IMR-90 (cell line): Measurements from ENCODE around the gene PI4KA. TPM values are rescaled to one million over a fixed set of nuclear protein-coding genes. Genes with fewer than 3 reads are reported as not detected.

Source experiments
- ATAC-seq: fragments of 200-7000 bp; cut with Tn5 transposase; 2 replicates; pipeline ENCODE4 v1.9.1; 2020; ENCODE audit warnings: low read depth, mild to moderate bottlenecking, moderate library complexity
- BruUV-seq: library from RNA; stranded (reverse); fragments of 400-500 nt; replicated peaks from 2 replicates; lab custom pipeline; 2021; lab: Mats Ljungman, UMichigan
- CTCF ChIA-PET: fragments of 300-600 bp; formaldehyde crosslinking; extraction: SDS; loops from one replicate; lab custom pipeline; 2021; ENCODE audit warnings: antibody characterized with exemption; lab: Yijun Ruan, JAX
- POLR2A ChIA-PET: fragments of 300-600 bp; sonication (Branson Sonifier 250); formaldehyde crosslinking; loops from one replicate; lab custom pipeline; 2022; ENCODE audit warnings: antibody characterized with exemption; ENCODE audit not compliant: unreplicated experiment; lab: Charles Lee
- DNase-seq: peaks from one replicate; pipeline ENCODE4 v3.0.0; 2013
- H2AFZ ChIP-seq: replicated peaks from 2 replicates; pipeline ENCODE3; 2013; ENCODE audit warnings: low read length, mild to moderate bottlenecking; ENCODE audit not compliant: poor library complexity
- H2AK5ac ChIP-seq: 2 replicates; pipeline ENCODE4 v1.6.1; 2013; ENCODE audit warnings: low read depth, low read length, inconsistent platforms
- H2AK9ac ChIP-seq: replicated peaks from 2 replicates; pipeline ENCODE3; 2013; ENCODE audit warnings: mild to moderate bottlenecking, low read depth, low read length, moderate library complexity; ENCODE audit not compliant: poor library complexity
- H2BK120ac ChIP-seq: 2 replicates; pipeline ENCODE4 v1.6.1; 2013; ENCODE audit warnings: low read depth, low read length, inconsistent platforms
- H2BK15ac ChIP-seq: 3 replicates; pipeline ENCODE4 v1.6.1; 2013; ENCODE audit warnings: low read depth, low read length, inconsistent platforms
- H2BK20ac ChIP-seq: 2 replicates; pipeline ENCODE4 v1.6.1; 2013; ENCODE audit warnings: low read depth, mild to moderate bottlenecking, inconsistent platforms, low read length, moderate library complexity
- H2BK5ac ChIP-seq: 2 replicates; pipeline ENCODE4 v1.6.1; 2013; ENCODE audit warnings: mild to moderate bottlenecking, low read depth, low read length, inconsistent platforms; ENCODE audit not compliant: poor library complexity, severe bottlenecking
- H3K14ac ChIP-seq: replicated peaks from 2 replicates; pipeline ENCODE4 v1.6.1; 2013; ENCODE audit warnings: low read depth, low read length, inconsistent platforms
- H3K18ac ChIP-seq: 2 replicates; pipeline ENCODE4 v1.6.1; 2013; ENCODE audit warnings: low read depth, low read length, control low read depth
- H3K23ac ChIP-seq: 2 replicates; pipeline ENCODE4 v1.6.1; 2013; ENCODE audit warnings: low read depth, low read length, inconsistent platforms
- H3K27ac ChIP-seq: 2 replicates; pipeline ENCODE4 v1.5.1; 2013; ENCODE audit warnings: mild to moderate bottlenecking, control low read depth, low read length; ENCODE audit not compliant: insufficient read depth
- H3K27me3 ChIP-seq: 2 replicates; pipeline ENCODE4 v1.6.1; 2013; ENCODE audit warnings: low read length; ENCODE audit not compliant: control insufficient read depth, insufficient read depth
- H3K36me3 ChIP-seq: 2 replicates; pipeline ENCODE4 v1.6.1; 2013; ENCODE audit warnings: low read length, mixed read lengths; ENCODE audit not compliant: control insufficient read depth, insufficient read depth
- H3K4ac ChIP-seq: 2 replicates; pipeline ENCODE4 v1.6.1; 2013; ENCODE audit warnings: low read depth, low read length, inconsistent platforms
- H3K4me1 ChIP-seq: 2 replicates; pipeline ENCODE4 v1.6.1; 2013; ENCODE audit warnings: low read length, mixed read lengths; ENCODE audit not compliant: control insufficient read depth, insufficient read depth
- H3K4me2 ChIP-seq: 2 replicates; pipeline ENCODE4 v1.6.1; 2013; ENCODE audit warnings: low read depth, mild to moderate bottlenecking, control low read depth, low read length, moderate library complexity
- H3K4me3 ChIP-seq: 2 replicates; pipeline ENCODE4 v1.5.1; 2013; ENCODE audit warnings: low read depth, mild to moderate bottlenecking, control low read depth, low read length, moderate library complexity; ENCODE audit not compliant: insufficient read depth
- H3K56ac ChIP-seq: 2 replicates; pipeline ENCODE4 v1.6.1; 2013; ENCODE audit warnings: low read length, inconsistent platforms; ENCODE audit not compliant: insufficient read depth; ENCODE audit errors: extremely low read depth
- H3K79me1 ChIP-seq, 2 experiments: 2 replicates each; pipeline ENCODE4 v1.6.1; 2013; ENCODE audit warnings: low read length in 2 of 2, inconsistent platforms in 1 of 2, low read depth in 1 of 2
- H3K9ac ChIP-seq: 2 replicates; pipeline ENCODE4 v1.6.1; 2013; ENCODE audit warnings: low read depth, low read length, control low read depth
- H3K9me1 ChIP-seq: 2 replicates; pipeline ENCODE4 v1.6.1; 2013; ENCODE audit warnings: low read length, inconsistent platforms; ENCODE audit not compliant: insufficient read depth
- H3K9me3 ChIP-seq: 2 replicates; pipeline ENCODE4 v1.6.1; 2013; ENCODE audit warnings: low read length; ENCODE audit not compliant: control insufficient read depth, insufficient read depth
- H4K20me1 ChIP-seq: 2 replicates; pipeline ENCODE4 v1.6.1; 2013; ENCODE audit warnings: low read length, inconsistent platforms; ENCODE audit not compliant: insufficient read depth
- H4K5ac ChIP-seq: 2 replicates; pipeline ENCODE4 v1.6.1; 2013; ENCODE audit warnings: mild to moderate bottlenecking, low read depth, low read length, control low read depth
- H4K8ac ChIP-seq, 2 experiments: 2 replicates each; pipeline ENCODE4 v1.6.1; 2013; ENCODE audit warnings: low read depth in 2 of 2, low read length in 2 of 2, control low read depth in 1 of 2, inconsistent platforms in 1 of 2
- H4K91ac ChIP-seq: 2 replicates; pipeline ENCODE4 v1.6.1; 2013; ENCODE audit warnings: low read depth, low read length, inconsistent platforms; ENCODE audit not compliant: insufficient read depth
- CHD1 ChIP-seq: IDR thresholded peaks from 2 replicates; pipeline ENCODE4 v1.6.1; 2012; ENCODE audit warnings: low read depth, low read length, improper control_type of control experiment
- MAFK ChIP-seq: IDR thresholded peaks from 2 replicates; pipeline ENCODE4 v1.6.1; 2012; ENCODE audit warnings: low read depth, low read length, improper control_type of control experiment
- MAZ ChIP-seq: IDR thresholded peaks from 2 replicates; pipeline ENCODE4 v1.6.1; 2012; ENCODE audit warnings: low read depth, mild to moderate bottlenecking, low read length, improper control_type of control experiment, moderate library complexity, borderline replicate concordance
- NFE2L2 ChIP-seq: fragments of 150-350 bp; IDR thresholded peaks from 2 replicates; pipeline ENCODE4 v1.6.1; 2016; ENCODE audit warnings: low read depth, mild to moderate bottlenecking, low read length
- WGBS, 2 experiments: methylation state at CpG; one replicate each; pipeline versions ENCODE4 v1.1.5 to v1.1.7; 2013; ENCODE audit warnings: missing lambda C conversion rate in 2 of 2; ENCODE audit not compliant: insufficient read length in 1 of 2; ENCODE audit errors: extremely low coverage in 2 of 2; 5-methylcytosine and 5-hydroxymethylcytosine counted together
- dilution Hi-C: fragments of 300-500 bp; cut with HindIII; formaldehyde crosslinking; loops from one replicate; pipeline ENCODE4 v1.14.3; 2018; ENCODE audit warnings: low sequenced_read_pairs; ENCODE audit not compliant: unreplicated experiment
- in situ Hi-C: fragments of 300-500 bp; cut with MboI; formaldehyde crosslinking; loops from 3 replicates; pipeline ENCODE4 v1.14.3; 2019; ENCODE audit warnings: low sequenced_read_pairs, inconsistent platforms, mixed read lengths
- intact Hi-C: fragments of 100-400 bp; cut with micrococcal nuclease; formaldehyde crosslinking; loops from 2 replicates; pipeline ENCODE4 v1.10.0; 2022
- polyA plus RNA-seq, 3 experiments: library from polyadenylated mRNA; depleted of rRNA; stranded (reverse); fragments of >200 nt; gene quantifications; 2 replicates each; pipeline ENCODE4 v1.2.3, GENCODE V29; 2012; ENCODE audit warnings: low replicate concordance in 1 of 3
- total RNA-seq: library from RNA; depleted of rRNA; stranded (reverse); fragments of >200 nt; gene quantifications from 2 replicates; pipeline ENCODE4 v1.2.3, GENCODE V29; 2012

The PI4KA gene
- total and polyA plus RNA-seq, 2 of the 4 experiments (the other 2 are of a cell fraction): 16.8 to 35.5 TPM

GRCh38 chr22:20815477-20816050 is 43.0 kb downstream of the PI4KA start:
- H2BK20ac ChIP-seq: no peak overlapping the region
- no peak overlapping the region for H3K4ac ChIP-seq
- H4K5ac ChIP-seq: no peak overlapping the region
- H2AK5ac ChIP-seq: no peak overlapping the region
- intact Hi-C loops: no loop called here
- H4K8ac ChIP-seq: no peak overlapping the region
- no peaks in the 10 kb centered on the region for H3K4me1 ChIP-seq
- no peak overlapping the region for H3K56ac ChIP-seq
- POLR2A ChIA-PET: no interaction called here
- 100% methylated on average over 2 of the region's 9 CpGs; no CpG with 5 or more reads in 1 of the 2 experiments for WGBS, 2 experiments
- CTCF ChIA-PET: interaction anchor here (0.6 kb wide), 2 partner anchors 11 to 198 kb away, joined by 4 read pairs; no protein-coding TSS in a partner anchor
- no peak overlapping the region for H3K9ac ChIP-seq
- no peak overlapping the region for H3K23ac ChIP-seq
- no peaks in the 10 kb centered on the region; the same call in 1 of the 2 replicates for H3K9me1 ChIP-seq
- no TSS peak for BruUV-seq
- dilution Hi-C loops: no loop called here
- H2AK9ac ChIP-seq: no peak overlapping the region
- H2BK5ac ChIP-seq: no peak overlapping the region
- H2BK120ac ChIP-seq: no peak overlapping the region
- ATAC-seq: no peak
- H3K4me3 ChIP-seq: no peak overlapping the region
- H3K27me3 ChIP-seq: no peaks in the 10 kb centered on the region
- no peaks in the 10 kb centered on the region; a peak in 2 of 4 replicates for H3K79me1 ChIP-seq
- TF ChIP-seq NFE2L2 (no peak), MAFK (no peak), MAZ (no peak), CHD1 (no peak)
- peaks cover 38% of the 10 kb centered on the region for H3K36me3 ChIP-seq
- no peak overlapping the region for H3K27ac ChIP-seq
- H3K9me3 ChIP-seq: no peaks in the 10 kb centered on the region
- in situ Hi-C loops: no loop called here
- H3K4me2 ChIP-seq: no peak overlapping the region
- H4K91ac ChIP-seq: no peak overlapping the region
- no peaks in the 10 kb centered on the region for H4K20me1 ChIP-seq
- no peak overlapping the region for H3K14ac ChIP-seq
- DNase-seq: no peak
- H2BK15ac ChIP-seq: no peak overlapping the region
- H2AFZ ChIP-seq: no peak overlapping the region
- no peak overlapping the region for H3K18ac ChIP-seq
